Measurements from ENCODE around the gene PEF1. TPM values are rescaled to one million over a fixed set of nuclear protein-coding genes. Genes with fewer than 3 reads are reported as not detected.

Gene PEF1
- polyA plus RNA-seq, 1 donor (not counting 4 experiments of a cell fraction or from before 2014, with no cell fraction given) = 72.2 TPM

- H3K27ac ChIP-seq (ENCODE audit: control insufficient read depth, insufficient read depth, low read length) = no peak overlapping the region
- no peak overlapping the region for H3K9ac ChIP-seq (ENCODE audit: control insufficient read depth, extremely low read depth, insufficient read depth, low read length)
- H2AFZ ChIP-seq (ENCODE audit: control insufficient read depth, low read length) = no peak overlapping the region
- H3K4me2 ChIP-seq (ENCODE audit: control insufficient read depth, extremely low read depth, insufficient read depth, low read depth, low read length) = no peak overlapping the region
- H3K79me2 ChIP-seq (ENCODE audit: control insufficient read depth, insufficient read depth, low read length) = no peaks in the 10 kb centered on the region
- DNase-seq (ENCODE audit: low read depth, low spot score) (no peak), FAIRE-seq (no peak)
- no peaks in the 10 kb centered on the region for H4K20me1 ChIP-seq (ENCODE audit: control insufficient read depth, extremely low read depth, insufficient read depth, low read length)
- no peaks in the 10 kb centered on the region for H3K4me1 ChIP-seq (ENCODE audit: control insufficient read depth, extremely low read depth, insufficient read depth, low read length)
- peaks cover 47 to 49% of the 10 kb centered on the region in 2 experiments for H3K36me3 ChIP-seq (ENCODE audit: control insufficient read depth in 2 of 2, extremely low read depth in 1 of 2, insufficient read depth in 2 of 2, low read length in 2 of 2)
- no peaks in the 10 kb centered on the region for H3K27me3 ChIP-seq (ENCODE audit: control insufficient read depth, extremely low read depth, insufficient read depth, low read length)
- dilution Hi-C loops (cut with MboI; ENCODE audit: extremely low pct_ligation_motif_present, low sequenced_read_pairs) = no loop called here
- no peak overlapping the region for H3K4me3 ChIP-seq (ENCODE audit: control insufficient read depth in 2 of 3, extremely low read depth in 1 of 3, insufficient read depth in 2 of 3, low read depth in 1 of 3, low read length in 3 of 3)
- TF ChIP-seq CTCF (optimal IDR thresholded peaks at IDR 0.05 in 1 of 3, IDR thresholded peaks at IDR 0.05 in 1 of 3, conservative IDR thresholded peaks at IDR 0.05 in 1 of 3; ENCODE audit: extremely low read depth in 1 of 3, insufficient read depth in 2 of 3, low read length in 3 of 3) = no peak
- no peak for TF ChIP-seq EZH2 (IDR thresholded peaks at IDR 0.05; ENCODE audit: low read length)
- H3K9me1 ChIP-seq (ENCODE audit: control insufficient read depth, extremely low read depth, insufficient read depth, low read length) = no peaks in the 10 kb centered on the region
- no peaks in the 10 kb centered on the region for H3K9me3 ChIP-seq (ENCODE audit: control insufficient read depth, low read depth, low read length)
Observed at GRCh38 chr1:31657972-31658510, 13.4 kb upstream of the PEF1 start.

- H3K4me2 ChIP-seq (ENCODE audit: control insufficient read depth, extremely low read depth, insufficient read depth, low read depth, low read length) = no peak overlapping the region
- no peaks in the 10 kb centered on the region for H4K20me1 ChIP-seq (ENCODE audit: control insufficient read depth, extremely low read depth, insufficient read depth, low read length)
- no peaks in the 10 kb centered on the region for H3K9me1 ChIP-seq (ENCODE audit: control insufficient read depth, extremely low read depth, insufficient read depth, low read length)
- no peak overlapping the region for H3K4me3 ChIP-seq (ENCODE audit: control insufficient read depth in 2 of 3, extremely low read depth in 1 of 3, insufficient read depth in 2 of 3, low read depth in 1 of 3, low read length in 3 of 3)
- no peaks in the 10 kb centered on the region for H3K4me1 ChIP-seq (ENCODE audit: control insufficient read depth, extremely low read depth, insufficient read depth, low read length)
- H3K27ac ChIP-seq (ENCODE audit: control insufficient read depth, insufficient read depth, low read length) = no peak overlapping the region
- no peak overlapping the region for H2AFZ ChIP-seq (ENCODE audit: control insufficient read depth, low read length)
- H3K27me3 ChIP-seq (ENCODE audit: control insufficient read depth, extremely low read depth, insufficient read depth, low read length) = no peaks in the 10 kb centered on the region
- H3K36me3 ChIP-seq (ENCODE audit: control insufficient read depth in 2 of 2, extremely low read depth in 1 of 2, insufficient read depth in 2 of 2, low read length in 2 of 2) = peaks cover 50 to 51% of the 10 kb centered on the region in 2 experiments
- dilution Hi-C loops (cut with MboI; ENCODE audit: extremely low pct_ligation_motif_present, low sequenced_read_pairs) = no loop called here
- TF ChIP-seq EZH2 (IDR thresholded peaks at IDR 0.05; ENCODE audit: low read length) = no peak
- no peak for TF ChIP-seq CTCF (optimal IDR thresholded peaks at IDR 0.05 in 1 of 3, IDR thresholded peaks at IDR 0.05 in 1 of 3, conservative IDR thresholded peaks at IDR 0.05 in 1 of 3; ENCODE audit: extremely low read depth in 1 of 3, insufficient read depth in 2 of 3, low read length in 3 of 3)
- FAIRE-seq (no peak), DNase-seq (ENCODE audit: low read depth, low spot score) (no peak)
- no peak overlapping the region for H3K9ac ChIP-seq (ENCODE audit: control insufficient read depth, extremely low read depth, insufficient read depth, low read length)
- H3K79me2 ChIP-seq (ENCODE audit: control insufficient read depth, insufficient read depth, low read length) = no peaks in the 10 kb centered on the region
- no peaks in the 10 kb centered on the region for H3K9me3 ChIP-seq (ENCODE audit: control insufficient read depth, low read depth, low read length)
Observed at GRCh38 chr1:31657020-31657804, 12.5 kb upstream of the PEF1 start.

Measured in keratinocyte (primary cell).